Measurements from ENCODE around the gene VAT1.

The VAT1 gene

GRCh38 chr17:42967925-42968324 lies 54.3 kb downstream of the VAT1 start:
- DNase-seq: no peak
